Astrocyte of the spinal cord (primary cell): ENCODE measurements around the gene ROR1.

Experiments
- DNase-seq: peaks from one replicate; pipeline ENCODE4 v3.0.0; 2011; ENCODE audit warnings: low read depth, low spot score
- H3K4me3 ChIP-seq: 2 replicates; pipeline ENCODE4 v1.5.1; 2011; ENCODE audit warnings: low read depth, mild to moderate bottlenecking, low read length, moderate library complexity
- CTCF ChIP-seq: IDR thresholded peaks from 2 replicates; pipeline ENCODE4 v1.5.1; 2012; ENCODE audit warnings: low read depth, mild to moderate bottlenecking, low read length, inconsistent platforms
- in situ Hi-C: cut with HindIII; loops from 2 replicates; pipeline ENCODE4 v1.10.0; 2017; ENCODE audit warnings: low sequenced_read_pairs

The ROR1 gene

DNA sequence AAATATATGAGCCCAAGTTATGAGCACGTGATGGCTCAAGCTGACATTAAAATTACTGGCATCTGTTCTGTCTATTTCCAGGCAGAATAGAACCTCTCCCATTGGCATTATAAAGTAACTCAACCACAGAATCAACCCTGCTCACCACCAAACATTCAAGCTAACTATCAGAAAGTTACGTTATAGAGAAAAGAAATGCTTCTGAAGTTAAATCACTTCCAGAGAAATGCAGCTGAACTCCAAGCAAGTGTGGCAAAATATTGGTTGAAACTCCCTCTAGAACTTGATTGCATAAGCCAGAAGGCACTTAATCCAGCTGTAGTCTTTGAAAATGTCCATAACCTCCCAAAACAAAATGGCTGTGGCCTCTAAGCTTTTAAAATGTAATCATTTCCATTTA is 393.4 kb downstream of the ROR1 start:
- no peak for TF ChIP-seq CTCF
- in situ Hi-C loops = no loop called here
- peak; percentile 72 for DNase-seq
- no peak overlapping the region for H3K4me3 ChIP-seq

- no peak for TF ChIP-seq CTCF
- no peak overlapping the region for H3K4me3 ChIP-seq
- DNase-seq = no peak
- in situ Hi-C loops = no loop called here
Observed at GRCh38 chr1:64171246-64171645, 397.4 kb downstream of the ROR1 start.

- no peak overlapping the region for H3K4me3 ChIP-seq
- in situ Hi-C loops = no loop called here
- TF ChIP-seq CTCF = no peak
- DNase-seq = peak; percentile 50
Observed at GRCh38 chr1:64171797-64172281, 398.0 kb downstream of the ROR1 start.

DNA sequence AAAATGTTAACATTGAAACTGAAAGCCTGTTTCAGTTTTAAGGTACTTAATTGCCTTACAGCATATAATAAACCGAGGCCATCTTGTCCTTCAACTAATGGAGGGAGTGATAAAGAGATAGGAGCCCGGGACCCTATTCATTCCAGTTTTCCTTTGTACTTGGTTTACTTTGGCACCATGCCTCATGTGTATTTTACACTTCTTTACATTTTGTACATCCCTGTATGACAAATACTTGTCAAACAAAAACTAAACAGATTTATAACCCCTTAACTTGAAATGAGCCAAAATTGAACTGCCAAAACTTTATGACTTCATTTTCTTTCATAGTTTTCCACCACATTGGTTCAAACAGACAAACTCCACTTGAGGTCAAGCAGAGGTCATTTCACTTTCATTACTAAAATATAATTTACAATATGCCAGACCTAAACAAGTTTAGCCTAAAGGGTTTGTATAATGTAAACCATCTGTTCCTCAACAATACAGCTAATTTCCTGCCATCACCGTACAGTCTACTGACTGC is 398.7 kb downstream of the ROR1 start:
- no peak for TF ChIP-seq CTCF
- no peak overlapping the region for H3K4me3 ChIP-seq
- DNase-seq = peak; percentile 40
- in situ Hi-C loops = no loop called here

DNA sequence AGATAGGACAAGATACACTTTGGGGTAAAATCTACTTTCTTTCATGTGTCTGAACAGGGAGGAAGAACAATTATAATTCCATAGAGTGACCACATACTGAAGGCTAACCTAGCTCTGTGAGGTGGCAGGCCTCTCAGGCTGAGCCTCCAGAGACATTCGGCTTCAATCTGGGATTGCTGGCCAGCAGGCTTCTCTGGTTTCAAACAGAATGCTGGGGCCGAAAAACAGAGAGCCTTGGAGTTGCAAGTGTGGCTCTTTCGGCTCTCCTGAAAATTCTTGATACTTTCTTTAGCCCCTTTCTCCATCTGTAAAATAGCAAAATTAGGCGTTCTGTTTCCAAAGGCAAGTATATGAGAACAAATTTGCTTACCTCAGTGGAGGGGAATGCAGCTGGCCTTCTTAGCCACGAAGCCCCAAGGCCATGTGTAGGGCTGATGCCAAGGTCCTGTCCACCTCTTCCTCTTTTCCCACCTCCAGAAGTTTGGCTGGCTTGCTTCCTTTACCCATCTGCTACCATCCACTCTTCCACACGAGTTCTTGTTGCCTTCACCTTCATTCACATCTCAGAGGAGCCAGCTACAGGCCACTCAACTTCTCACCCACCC is 399.6 kb downstream of the ROR1 start:
- in situ Hi-C loops = no loop called here
- TF ChIP-seq CTCF = no peak

DNA sequence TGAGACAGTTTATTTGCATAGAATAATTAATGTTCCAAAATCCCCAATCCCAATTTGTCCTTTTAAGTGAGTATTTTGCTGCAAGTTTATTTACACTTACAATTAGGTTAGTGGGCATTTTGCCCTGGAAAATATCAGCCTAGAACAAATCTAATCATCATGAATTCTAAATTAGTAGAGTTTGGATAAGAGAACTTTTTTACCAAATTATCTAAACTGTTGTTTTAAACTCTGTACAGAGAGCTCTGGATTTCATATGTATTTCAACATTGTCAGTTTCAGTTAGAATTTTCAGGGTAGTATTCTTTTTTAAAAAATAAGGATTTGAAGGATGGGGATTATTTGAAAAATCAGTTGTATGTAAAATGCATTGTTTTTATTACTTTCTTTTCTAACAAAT is 401.8 kb downstream of the ROR1 start:
- TF ChIP-seq CTCF = no peak
- DNase-seq = no peak
- H3K4me3 ChIP-seq = no peak overlapping the region
- in situ Hi-C loops = no loop called here

More for the DNA sequence above, 399.6 kb downstream of the ROR1 start:
- no peak for DNase-seq
- H3K4me3 ChIP-seq = no peak overlapping the region
